ENCODE measurements around the gene ZNF438. TPM values are rescaled to one million over a fixed set of nuclear protein-coding genes. Genes with fewer than 3 reads are reported as not detected.
A peak's percentile ranks its signal among the peaks of the same experiment; 100 is the strongest.

The ZNF438 gene
- total RNA-seq, 1 experiment from 2014 or later, result 0.83 TPM

- Histone ChIP-seq H3K23ac (ENCODE audit: insufficient read length, low read depth, low read length) (no peak overlapping the region), H4K5ac (ENCODE audit: insufficient read length, low read depth, low read length) (no peak overlapping the region), H3T11ph (ENCODE audit: low read length) (no peak overlapping the region), H2BK15ac (ENCODE audit: low read depth, low read length) (no peak overlapping the region), H3K9ac (ENCODE audit: extremely low read depth, insufficient read length, low read length) (no peak overlapping the region), H3K14ac (ENCODE audit: insufficient read depth, low read length) (no peak overlapping the region), H3K4ac (ENCODE audit: low read depth, low read length) (no peak overlapping the region), H4K20me1 (ENCODE audit: control insufficient read depth, insufficient read depth, insufficient read length) (no peaks in the 10 kb centered on the region), H3K27ac (ENCODE audit: insufficient read length, low read depth, low read length) (no peak overlapping the region), H3K18ac (ENCODE audit: insufficient read length, low read depth, low read length) (no peak overlapping the region), H2BK5ac (ENCODE audit: insufficient read length, low read length) (no peak overlapping the region), H2BK120ac (ENCODE audit: low read depth, low read length, poor library complexity, severe bottlenecking) (no peak overlapping the region), H3K4me2 (ENCODE audit: insufficient read depth, insufficient read length, low read length) (no peak overlapping the region), H4K8ac (replicated peaks; ENCODE audit: insufficient read length, low read depth, low read length) (no peak overlapping the region), H2BK12ac (ENCODE audit: insufficient read length, low read depth, low read length) (no peak overlapping the region), H3K4me1 (ENCODE audit: insufficient read depth, low read length) (no peaks in the 10 kb centered on the region), H3K79me1 (ENCODE audit: insufficient read depth, low read depth, low read length, poor library complexity, severe bottlenecking) (no peaks in the 10 kb centered on the region), H3K79me2 (ENCODE audit: insufficient read depth, low read length) (no peaks in the 10 kb centered on the region), H3K56ac (ENCODE audit: insufficient read length, low read depth, low read length) (no peak overlapping the region), H3K23me2 (ENCODE audit: insufficient read length, low read depth, low read length, poor library complexity, severe bottlenecking) (no peaks in the 10 kb centered on the region), H4K91ac (ENCODE audit: insufficient read length, low read depth, low read length) (no peak overlapping the region), H2BK20ac (ENCODE audit: low read depth, low read length, poor library complexity, severe bottlenecking) (no peak overlapping the region), H3K27me3 (ENCODE audit: insufficient read depth, low read length) (no peaks in the 10 kb centered on the region), H2AFZ (ENCODE audit: low read length) (no peak overlapping the region), H3K9me3 (ENCODE audit: control insufficient read depth, low read depth, low read length) (no peaks in the 10 kb centered on the region), H2AK5ac (ENCODE audit: insufficient read length, low read length) (no peak overlapping the region)
- Mint-ChIP-seq H3K27me3 (ENCODE audit: low read depth) (peaks cover 44% of the 10 kb centered on the region), H3K4me1 (peaks cover 32 to 33% of the 10 kb centered on the region in 2 experiments), H3K9me3 (peaks cover 0 to 6% of the 10 kb centered on the region in 2 experiments; a peak in 2 of 5 replicates), H3K4me3 (0 out of 5 replicates have a peak overlapping the region, but pooled peaks of 1 of the 2 experiments have one; percentile 7), H3K27ac (no peak overlapping the region), H3K36me3 (ENCODE audit: insufficient read depth in 1 of 3, low read depth in 3 of 3) (no peaks in the 10 kb centered on the region)
- no peak for TF ChIP-seq CTCF (conservative IDR thresholded peaks at IDR 0.05)
- DNase-seq, result no peak
- WGBS (ENCODE audit: extremely low coverage, insufficient read length, low lambda C conversion rate), result no CpG with 5 or more reads among the region's 8 CpGs
These were observed 1.4 kb downstream of the ZNF438 start for GRCh38 chr10:31030260-31030659.
